H9 (cell line): Measurements from ENCODE around the gene ANKRD13B. TPM values are rescaled to one million over a fixed set of nuclear protein-coding genes. Genes with fewer than 3 reads are reported as not detected.

Experiments used
- DNase-seq: peaks from one replicate; pipeline ENCODE4 v3.0.0-alpha.2; 2017
- H2AFZ ChIP-seq: one replicate; pipeline ENCODE4 v1.6.1; 2013; ENCODE audit warnings: mild to moderate bottlenecking, low read length, control low read depth, moderate library complexity
- H2AK5ac ChIP-seq: 2 replicates; pipeline ENCODE4 v1.6.1; 2013; ENCODE audit warnings: low read length, control low read depth, mixed read lengths; ENCODE audit not compliant: insufficient read length
- H2BK120ac ChIP-seq: one replicate; pipeline ENCODE4 v1.6.1; 2013; ENCODE audit warnings: low read depth, mild to moderate bottlenecking, low read length, control low read depth, inconsistent platforms; ENCODE audit not compliant: poor library complexity, severe bottlenecking
- H2BK12ac ChIP-seq: 2 replicates; pipeline ENCODE4 v1.6.1; 2013; ENCODE audit warnings: low read length, control low read depth, mixed read lengths, low read depth; ENCODE audit not compliant: insufficient read length
- H2BK15ac ChIP-seq: 2 replicates; pipeline ENCODE4 v1.6.1; 2013; ENCODE audit warnings: low read depth, low read length, control low read depth
- H2BK20ac ChIP-seq: one replicate; pipeline ENCODE4 v1.6.1; 2013; ENCODE audit warnings: low read depth, mild to moderate bottlenecking, low read length, control low read depth, inconsistent platforms; ENCODE audit not compliant: poor library complexity, severe bottlenecking
- H2BK5ac ChIP-seq: 2 replicates; pipeline ENCODE4 v1.6.1; 2013; ENCODE audit warnings: low read length, control low read depth, mixed read lengths; ENCODE audit not compliant: insufficient read length
- H3K14ac ChIP-seq: 2 replicates; pipeline ENCODE4 v1.6.1; 2013; ENCODE audit warnings: low read length, control low read depth; ENCODE audit not compliant: insufficient read depth
- H3K18ac ChIP-seq: 2 replicates; pipeline ENCODE4 v1.6.1; 2013; ENCODE audit warnings: low read depth, mild to moderate bottlenecking, mixed read lengths, low read length, control low read depth; ENCODE audit not compliant: insufficient read length
- H3K23ac ChIP-seq: 2 replicates; pipeline ENCODE4 v1.6.1; 2013; ENCODE audit warnings: low read length, control low read depth, mixed read lengths, low read depth; ENCODE audit not compliant: insufficient read length
- H3K23me2 ChIP-seq: 2 replicates; pipeline ENCODE4 v1.6.1; 2013; ENCODE audit warnings: low read depth, mild to moderate bottlenecking, mixed read lengths, low read length, control low read depth; ENCODE audit not compliant: insufficient read length, poor library complexity, severe bottlenecking
- H3K27ac ChIP-seq: 2 replicates; pipeline ENCODE4 v1.5.1; 2013; ENCODE audit warnings: low read length, control low read depth, mixed read lengths, low read depth; ENCODE audit not compliant: insufficient read length
- H3K27me3 ChIP-seq: 2 replicates; pipeline ENCODE4 v1.6.1; 2013; ENCODE audit warnings: low read length, control low read depth, inconsistent platforms; ENCODE audit not compliant: insufficient read depth
- H3K4ac ChIP-seq: 2 replicates; pipeline ENCODE4 v1.6.1; 2013; ENCODE audit warnings: low read depth, mild to moderate bottlenecking, control low read depth, inconsistent platforms, low read length, moderate library complexity
- H3K4me1 ChIP-seq: 2 replicates; pipeline ENCODE4 v1.6.1; 2013; ENCODE audit warnings: low read length, control low read depth, inconsistent platforms; ENCODE audit not compliant: insufficient read depth
- H3K4me2 ChIP-seq: 2 replicates; pipeline ENCODE4 v1.6.1; 2013; ENCODE audit warnings: low read length, control low read depth, mixed read lengths; ENCODE audit not compliant: insufficient read length, insufficient read depth
- H3K56ac ChIP-seq: 2 replicates; pipeline ENCODE4 v1.6.1; 2013; ENCODE audit warnings: low read depth, mild to moderate bottlenecking, mixed read lengths, low read length, control low read depth; ENCODE audit not compliant: insufficient read length
- H3K79me1 ChIP-seq: 2 replicates; pipeline ENCODE4 v1.6.1; 2013; ENCODE audit warnings: low read depth, mild to moderate bottlenecking, moderate library complexity, low read length, control low read depth, inconsistent platforms; ENCODE audit not compliant: insufficient read depth, poor library complexity, severe bottlenecking
- H3K79me2 ChIP-seq: 2 replicates; pipeline ENCODE4 v1.6.1; 2013; ENCODE audit warnings: low read length, control low read depth, inconsistent platforms; ENCODE audit not compliant: insufficient read depth
- H3K9ac ChIP-seq: 2 replicates; pipeline ENCODE4 v1.6.1; 2013; ENCODE audit warnings: low read length, control low read depth, mixed read lengths; ENCODE audit not compliant: insufficient read length; ENCODE audit errors: extremely low read depth
- H3K9me3 ChIP-seq: one replicate; pipeline ENCODE4 v1.6.1; 2013; ENCODE audit warnings: low read depth, low read length, inconsistent platforms; ENCODE audit not compliant: control insufficient read depth
- H3T11ph ChIP-seq: one replicate; pipeline ENCODE4 v1.6.1; 2013; ENCODE audit warnings: mild to moderate bottlenecking, low read length, control low read depth, inconsistent platforms
- H4K20me1 ChIP-seq: one replicate; pipeline ENCODE4 v1.6.1; 2013; ENCODE audit not compliant: control insufficient read depth, insufficient read length, insufficient read depth
- H4K5ac ChIP-seq: 2 replicates; pipeline ENCODE4 v1.6.1; 2013; ENCODE audit warnings: low read depth, mild to moderate bottlenecking, mixed read lengths, low read length, control low read depth; ENCODE audit not compliant: insufficient read length
- H4K8ac ChIP-seq: replicated peaks from 2 replicates; pipeline ENCODE4 v1.6.1; 2013; ENCODE audit warnings: low read length, control low read depth, mixed read lengths, low read depth; ENCODE audit not compliant: insufficient read length
- H4K91ac ChIP-seq: 2 replicates; pipeline ENCODE4 v1.6.1; 2013; ENCODE audit warnings: low read depth, mild to moderate bottlenecking, moderate library complexity, mixed read lengths, low read length, control low read depth; ENCODE audit not compliant: insufficient read length
- H3K27ac Mint-ChIP-seq, 3 experiments: 2 replicates in 2 of 3; 3 replicates in 1 of 3; pipeline ENCODE4 v1.8.0; 2020 to 2021; ENCODE audit warnings: mixed read lengths in 3 of 3, mild to moderate bottlenecking in 1 of 3, moderate library complexity in 1 of 3
- H3K27me3 Mint-ChIP-seq: 2 replicates; pipeline ENCODE4 v1.8.0; 2021; ENCODE audit warnings: low read depth, mild to moderate bottlenecking, moderate library complexity, mixed read lengths
- H3K36me3 Mint-ChIP-seq, 3 experiments: 2 replicates in 2 of 3; 3 replicates in 1 of 3; pipeline ENCODE4 v1.8.0; 2020 to 2021; ENCODE audit warnings: low read depth in 3 of 3, mixed read lengths in 3 of 3; ENCODE audit not compliant: insufficient read depth in 1 of 3
- H3K4me1 Mint-ChIP-seq, 2 experiments: 2 replicates each; pipeline ENCODE4 v1.8.0; 2020; ENCODE audit warnings: mixed read lengths in 2 of 2
- H3K4me3 Mint-ChIP-seq, 2 experiments: 2 replicates in 1 of 2; 3 replicates in 1 of 2; pipeline ENCODE4 v1.8.0; 2020 to 2021; ENCODE audit warnings: mild to moderate bottlenecking in 2 of 2, mixed read lengths in 2 of 2, moderate library complexity in 1 of 2
- H3K9me3 Mint-ChIP-seq, 2 experiments: 2 replicates in 1 of 2; 3 replicates in 1 of 2; pipeline ENCODE4 v1.8.0; 2020; ENCODE audit warnings: mild to moderate bottlenecking in 2 of 2, mixed read lengths in 2 of 2, moderate library complexity in 1 of 2
- CTCF ChIP-seq: fragments of 200-600 bp; sonication (generic); conservative IDR thresholded peaks from 3 replicates; pipeline ENCODE4 v1.8.0; 2021; ENCODE audit warnings: antibody characterized with exemption, mild to moderate bottlenecking
- WGBS: extraction: QIAGEN DNeasy Blood & Tissue Kit; methylation state at CpG from one replicate; pipeline ENCODE4 v1.1.7; 2013; ENCODE audit warnings: missing lambda C conversion rate, low lambda C conversion rate, mixed read lengths; ENCODE audit not compliant: insufficient read length; ENCODE audit errors: extremely low coverage; 5-methylcytosine and 5-hydroxymethylcytosine counted together
- total RNA-seq: library from RNA; stranded (reverse); gene quantifications from 2 replicates; pipeline ENCODE4 v1.2.1, GENCODE V29; 2021

Gene ANKRD13B
- total RNA-seq, 1 experiment from 2014 or later: 24.2 TPM

- no peaks in the 10 kb centered on the region for H4K20me1 ChIP-seq
- H3K36me3 Mint-ChIP-seq: peaks cover 2 to 8% (median 6%) of the 10 kb centered on the region in 3 experiments; a peak in 4 of 7 replicates
- DNase-seq: no peak
- no peak overlapping the region for H3K18ac ChIP-seq
- no peaks in the 10 kb centered on the region for H3K79me2 ChIP-seq
- H2BK15ac ChIP-seq: no peak overlapping the region
- no peak overlapping the region for H3T11ph ChIP-seq
- no peak overlapping the region for H2BK12ac ChIP-seq
- no peak overlapping the region for H3K56ac ChIP-seq
- no peak overlapping the region for H4K8ac ChIP-seq
- no peak overlapping the region for H3K4ac ChIP-seq
- no CpG with 5 or more reads among the region's 2 CpGs for WGBS
- H3K27me3 ChIP-seq: no peaks in the 10 kb centered on the region
- H2BK120ac ChIP-seq: no peak overlapping the region
- no peak for TF ChIP-seq CTCF
- no peak overlapping the region for H2BK5ac ChIP-seq
- no peak overlapping the region for H4K5ac ChIP-seq
- peaks cover 1% of the 10 kb centered on the region; the same call in 1 of the 2 replicates for H3K4me1 ChIP-seq
- H3K27me3 Mint-ChIP-seq: peaks cover 8% of the 10 kb centered on the region
- H4K91ac ChIP-seq: no peak overlapping the region
- no peak overlapping the region for H3K4me2 ChIP-seq
- no peak overlapping the region for H2BK20ac ChIP-seq
- H3K9me3 ChIP-seq: no peaks in the 10 kb centered on the region
- H3K9ac ChIP-seq: no peak overlapping the region
- no peak overlapping the region for H3K27ac Mint-ChIP-seq
- H3K27ac ChIP-seq: no peak overlapping the region
- no peaks in the 10 kb centered on the region for H3K79me1 ChIP-seq
- peaks cover 12 to 16% of the 10 kb centered on the region in 2 experiments for H3K4me1 Mint-ChIP-seq
- H3K23ac ChIP-seq: no peak overlapping the region
- no peak overlapping the region for H3K14ac ChIP-seq
- no peaks in the 10 kb centered on the region for H3K23me2 ChIP-seq
- no peak overlapping the region for H2AFZ ChIP-seq
- H2AK5ac ChIP-seq: no peak overlapping the region
- no peaks in the 10 kb centered on the region for H3K9me3 Mint-ChIP-seq
- H3K4me3 Mint-ChIP-seq: no peak overlapping the region
Measured at GRCh38 chr17:29628644-29629043, 35.7 kb downstream of the ANKRD13B start.
